Astrocyte of the spinal cord (primary cell): ENCODE data around the gene UBE4A.

ENCODE experiments used
- DNase-seq: peaks from one replicate; pipeline ENCODE4 v3.0.0; 2011; ENCODE audit warnings: low read depth, low spot score
- H3K4me3 ChIP-seq: 2 replicates; pipeline ENCODE4 v1.5.1; 2011; ENCODE audit warnings: low read depth, mild to moderate bottlenecking, low read length, moderate library complexity
- in situ Hi-C: cut with HindIII; loops from 2 replicates; pipeline ENCODE4 v1.10.0; 2017; ENCODE audit warnings: low sequenced_read_pairs
- TF ChIP-seq, protein P1 (sequence below): IDR thresholded peaks from 2 replicates; pipeline ENCODE4 v1.5.1; 2012; ENCODE audit warnings: low read depth, mild to moderate bottlenecking, low read length, inconsistent platforms

UBE4A gene

DNA sequence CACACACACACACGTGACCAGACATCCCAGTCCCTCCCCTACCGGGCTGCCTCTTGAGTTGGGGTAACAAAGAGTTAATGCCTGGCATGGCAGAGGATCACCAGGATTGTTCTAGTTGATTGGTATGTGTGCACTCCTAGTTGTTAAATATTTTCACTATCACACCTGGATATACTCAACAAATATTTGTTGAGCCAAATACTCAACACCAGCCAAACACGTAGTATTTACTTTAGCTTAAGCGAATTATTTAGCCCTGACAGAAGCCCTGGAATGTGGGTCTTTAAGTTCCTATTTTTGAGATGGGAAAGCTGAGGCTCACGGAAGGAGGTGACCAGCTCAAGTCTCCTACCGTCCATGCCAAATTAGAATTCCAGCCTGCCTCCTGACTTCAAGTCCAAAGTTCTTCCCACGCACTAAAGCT, 44.4 kb upstream of the UBE4A start:
- TF ChIP-seq, protein P1, sequence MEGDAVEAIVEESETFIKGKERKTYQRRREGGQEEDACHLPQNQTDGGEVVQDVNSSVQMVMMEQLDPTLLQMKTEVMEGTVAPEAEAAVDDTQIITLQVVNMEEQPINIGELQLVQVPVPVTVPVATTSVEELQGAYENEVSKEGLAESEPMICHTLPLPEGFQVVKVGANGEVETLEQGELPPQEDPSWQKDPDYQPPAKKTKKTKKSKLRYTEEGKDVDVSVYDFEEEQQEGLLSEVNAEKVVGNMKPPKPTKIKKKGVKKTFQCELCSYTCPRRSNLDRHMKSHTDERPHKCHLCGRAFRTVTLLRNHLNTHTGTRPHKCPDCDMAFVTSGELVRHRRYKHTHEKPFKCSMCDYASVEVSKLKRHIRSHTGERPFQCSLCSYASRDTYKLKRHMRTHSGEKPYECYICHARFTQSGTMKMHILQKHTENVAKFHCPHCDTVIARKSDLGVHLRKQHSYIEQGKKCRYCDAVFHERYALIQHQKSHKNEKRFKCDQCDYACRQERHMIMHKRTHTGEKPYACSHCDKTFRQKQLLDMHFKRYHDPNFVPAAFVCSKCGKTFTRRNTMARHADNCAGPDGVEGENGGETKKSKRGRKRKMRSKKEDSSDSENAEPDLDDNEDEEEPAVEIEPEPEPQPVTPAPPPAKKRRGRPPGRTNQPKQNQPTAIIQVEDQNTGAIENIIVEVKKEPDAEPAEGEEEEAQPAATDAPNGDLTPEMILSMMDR = no peak
- no peak for DNase-seq
- in situ Hi-C loops = no loop called here
- no peak overlapping the region for H3K4me3 ChIP-seq

DNA sequence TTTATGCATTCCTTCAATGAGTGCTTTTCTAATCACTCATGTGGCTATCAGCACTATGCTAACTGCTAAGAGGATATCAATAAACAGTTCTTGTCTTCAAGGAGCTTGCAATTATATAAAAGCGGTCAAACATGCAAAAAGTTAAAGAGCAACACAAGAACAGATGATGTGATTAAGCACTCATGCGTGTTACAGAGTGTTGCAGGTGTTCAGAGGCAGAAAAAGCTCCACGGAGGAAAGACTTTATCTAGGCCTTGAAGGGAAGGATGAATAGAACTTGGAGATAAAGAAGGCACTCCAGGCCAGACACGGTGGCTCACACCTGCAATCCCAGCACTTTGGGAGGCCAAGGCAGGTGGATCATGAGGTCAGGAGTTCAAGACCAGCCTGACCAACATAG, 41.3 kb upstream of the UBE4A start:
- TF ChIP-seq, protein P1 = no peak
- H3K4me3 ChIP-seq = no peak overlapping the region
- DNase-seq = no peak
- in situ Hi-C loops = no loop called here

DNA sequence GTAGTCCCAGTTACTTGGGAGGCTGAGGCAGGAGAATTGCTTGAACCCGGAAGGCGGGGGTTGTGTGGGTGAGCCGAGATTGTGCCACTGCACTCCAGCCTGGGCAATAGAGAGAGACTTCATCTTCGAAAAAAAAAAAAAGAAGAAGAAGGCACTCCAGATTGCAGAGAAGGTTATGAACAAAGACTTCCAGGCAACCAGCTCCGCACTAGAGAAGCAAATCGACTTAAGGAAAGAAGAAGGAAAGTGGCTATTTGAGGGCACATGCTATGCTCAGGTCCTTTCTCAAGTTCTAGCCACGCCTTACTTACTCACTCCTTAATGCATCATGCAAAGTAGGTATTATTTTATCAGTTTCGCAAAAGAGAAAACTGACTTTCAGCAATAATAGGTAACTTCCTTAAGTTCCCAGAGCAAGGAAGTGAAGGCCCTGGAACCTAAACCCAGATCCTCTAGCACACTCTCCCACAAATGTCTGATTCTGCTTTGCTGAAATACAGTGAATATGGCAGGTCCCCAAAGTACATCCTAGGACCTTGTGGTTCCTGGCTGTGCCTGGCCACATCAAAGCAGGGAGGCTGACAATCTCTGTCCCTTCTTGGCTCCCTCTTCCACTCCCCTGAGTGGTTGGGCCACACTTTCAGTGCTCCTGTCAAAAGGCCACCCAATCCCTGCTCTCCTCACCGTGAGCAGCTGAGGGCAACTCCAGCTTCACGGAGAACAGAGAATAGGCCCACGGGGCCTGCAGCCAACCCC, 40.6 kb upstream of the UBE4A start:
- TF ChIP-seq, protein P1 = no peak
- in situ Hi-C loops = no loop called here
- no peak overlapping the region for H3K4me3 ChIP-seq
- DNase-seq = no peak

DNA sequence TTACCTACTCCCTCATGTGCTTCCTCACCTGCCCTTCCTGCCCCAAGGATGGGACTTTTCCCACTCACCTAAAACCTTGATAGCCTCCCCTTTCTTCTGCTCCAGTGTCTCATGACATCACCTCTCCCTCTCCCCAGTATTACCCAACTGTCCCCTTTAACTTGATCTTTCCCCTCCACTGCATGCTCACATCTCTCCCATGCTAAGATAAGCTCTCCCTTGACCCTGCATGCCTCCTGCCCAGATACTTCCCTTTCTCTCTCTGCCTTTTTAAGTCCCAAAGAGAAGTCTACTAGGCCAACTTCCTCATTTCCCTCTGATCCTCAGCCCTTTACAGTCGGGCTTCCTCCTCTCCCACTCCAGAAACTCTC, 40.1 kb upstream of the UBE4A start:
- no peak overlapping the region for H3K4me3 ChIP-seq
- no peak for DNase-seq
- in situ Hi-C loops = no loop called here
- TF ChIP-seq, protein P1 = no peak

DNA sequence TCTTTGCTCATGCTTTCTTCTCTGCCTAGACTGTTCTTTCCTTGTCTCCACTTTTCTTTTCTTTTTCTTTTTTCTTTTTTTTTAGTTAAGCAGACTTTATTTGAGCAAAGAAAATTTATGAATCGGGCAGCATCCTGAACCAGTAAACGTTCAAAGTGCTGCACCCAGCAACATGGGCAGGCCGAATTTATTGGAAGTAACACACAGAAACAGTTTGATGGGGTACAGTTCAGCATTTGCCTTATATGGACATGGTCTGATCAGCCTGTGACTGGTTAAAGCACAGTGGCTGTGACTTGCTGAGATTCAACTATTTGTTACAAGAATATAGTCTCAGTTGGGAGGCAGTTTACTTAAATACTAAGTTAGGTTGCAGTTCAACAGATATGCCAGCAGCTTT, 38.9 kb upstream of the UBE4A start:
- H3K4me3 ChIP-seq = no peak overlapping the region
- DNase-seq = no peak
- TF ChIP-seq, protein P1 = no peak
- in situ Hi-C loops = no loop called here

DNA sequence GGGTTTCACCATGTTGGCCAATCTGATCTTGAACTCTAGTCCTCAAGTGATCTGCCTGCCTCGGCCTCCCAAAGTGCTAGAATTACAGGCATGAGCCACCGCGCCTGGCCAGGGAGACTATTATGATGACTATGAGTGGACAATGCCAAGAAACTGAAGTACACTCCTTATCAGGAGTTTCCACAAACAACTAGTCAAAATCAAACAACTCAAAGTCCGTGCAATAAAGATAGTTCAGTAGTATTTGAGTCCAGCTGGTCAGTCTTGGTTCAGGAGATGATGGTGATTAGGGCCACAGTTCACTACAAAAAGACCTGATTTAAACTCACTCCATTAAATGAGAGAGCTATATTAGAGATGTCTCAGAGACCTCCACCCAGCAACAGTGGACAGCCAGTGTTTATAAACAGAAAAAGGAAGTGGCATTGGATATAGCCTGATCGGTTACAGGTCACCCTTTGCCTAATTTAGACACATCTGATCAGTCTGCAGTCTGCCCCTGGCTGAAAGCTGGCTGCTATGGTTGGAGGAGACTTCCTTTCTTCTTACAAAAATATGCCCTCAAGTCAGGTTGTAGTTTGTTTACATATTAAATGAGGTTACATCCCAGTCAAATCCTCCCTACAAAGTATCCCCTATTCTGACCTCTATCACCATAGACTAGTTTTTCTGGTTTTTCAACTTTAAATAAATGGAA, 37.9 kb upstream of the UBE4A start:
- in situ Hi-C loops = no loop called here
- H3K4me3 ChIP-seq = no peak overlapping the region
- TF ChIP-seq, protein P1 = no peak
- DNase-seq = no peak
